Adrenal gland (tissue), 12 donors: ENCODE measurements around the gene ADIPOR2. TPM values are rescaled to one million over a fixed set of nuclear protein-coding genes. Genes with fewer than 3 reads are reported as not detected.

Source experiments
- DNase-seq, 7 donors: peaks; one replicate each; pipeline ENCODE4 v3.0.0-alpha.2; 2019 to 2020
- H3K27ac ChIP-seq, 5 donors: fragments of 200-600 bp; sonication (generic) in 4 of 5; 1 replicate in 3 of 5; 2 replicates in 2 of 5; pipeline versions ENCODE4 v1.5.1 to v1.8.0; 2016 to 2020; ENCODE audit warnings: mild to moderate bottlenecking in 1 of 5
- H3K27me3 ChIP-seq: fragments of 200-600 bp; 2 replicates; pipeline ENCODE4 v1.8.0; 2021
- H3K36me3 ChIP-seq, 2 donors: fragments of 200-600 bp; replicated peaks in 1 of 2; 1 replicate in 1 of 2; 2 replicates in 1 of 2; pipeline versions ENCODE4 v1.5.1 to v1.8.0; 2018 to 2022
- H3K4me1 ChIP-seq, 2 donors: fragments of 200-600 bp; replicated peaks in 1 of 2; 1 replicate in 1 of 2; 2 replicates in 1 of 2; pipeline versions ENCODE4 v1.5.1 to v1.8.0; 2018 to 2021
- H3K4me3 ChIP-seq, 4 donors: fragments of 200-600 bp; sonication (generic) in 3 of 4; one replicate each; pipeline ENCODE4 v1.5.1; 2016 to 2018
- H3K9me3 ChIP-seq, 3 donors: fragments of 200-600 bp; sonication (generic) in 1 of 3; replicated peaks in 1 of 3; 1 replicate in 2 of 3; 2 replicates in 1 of 3; pipeline versions ENCODE4 v1.5.1 to v1.8.0; 2016 to 2021
- POLR2A ChIP-seq, 2 donors: fragments of 450-650 bp; IDR thresholded peaks; one replicate each; pipeline ENCODE4 v1.6.1; 2017; ENCODE audit warnings: antibody characterized with exemption in 2 of 2, mild to moderate bottlenecking in 2 of 2, moderate library complexity in 1 of 2
- WGBS, 4 donors: extraction: QIAGEN DNeasy Blood & Tissue Kit in 2 of 4; methylation state at CpG; one replicate each; pipeline versions ENCODE4 v1.1.5 to v1.1.7; 2013 to 2017; 5-methylcytosine and 5-hydroxymethylcytosine counted together
- intact Hi-C, 2 donors: fragments of 100-400 bp; cut with DNase I; formaldehyde crosslinking; loops; one replicate each; pipeline versions ENCODE4 v1.14.1 to v1.15.0; 2022 to 2023
- polyA plus RNA-seq, 3 donors: library from polyadenylated mRNA; stranded (reverse); fragments of 200-250 nt in 2 of 3; fragments of 350-450 nt in 1 of 3; fragmentation: Illumina TruSeq in 1 of 3; extraction: RNeasy Lipid Tissue Mini Kit (QIAGEN cat#74804) in 1 of 3; gene quantifications; one replicate each; pipeline ENCODE4 v1.2.3, GENCODE V29; 2013 to 2014
- total RNA-seq, 9 donors: library from RNA; depleted of rRNA in 4 of 9; stranded (reverse); fragments of >200 nt in 4 of 9; fragments of 120-200 nt in 1 of 9; fragmentation: NEBNext Ultra II Directional in 1 of 9; extraction: Animal tissue kit (Norgen Biotek cat#: 25700) in 1 of 9; gene quantifications; one replicate each; pipeline versions ENCODE4 v1.1.0 to v1.2.4, GENCODE V29; 2013 to 2023
- TF ChIP-seq, protein P1 (sequence below), 6 experiments: fragments of 450-650 bp in 4 of 6; fragments of 200-600 bp in 2 of 6; sonication (generic) in 1 of 6; IDR thresholded peaks; 1 replicate in 5 of 6; 2 replicates in 1 of 6; pipeline versions ENCODE4 v1.5.1 to v1.8.0; 2016 to 2021; ENCODE audit warnings: antibody characterized with exemption in 6 of 6, mild to moderate bottlenecking in 2 of 6, moderate library complexity in 1 of 6
- donor health status: healthy with polysubstance abuse.
- donor health status: Bipolar disorder and iron deficiency.
- donor health status: DM: yes; HTN: yes; CAD: no.
- donor health status: DM: no; HTN: no; CAD: no.
- donor health status: DM: no; HTN: no; CAD: no.
- donor health status: DM: yes; HTN: yes; CAD: no.

The ADIPOR2 gene
- total and polyA plus RNA-seq, 12 donors = 46.2 to 214 (median 98.6) TPM

DNA sequence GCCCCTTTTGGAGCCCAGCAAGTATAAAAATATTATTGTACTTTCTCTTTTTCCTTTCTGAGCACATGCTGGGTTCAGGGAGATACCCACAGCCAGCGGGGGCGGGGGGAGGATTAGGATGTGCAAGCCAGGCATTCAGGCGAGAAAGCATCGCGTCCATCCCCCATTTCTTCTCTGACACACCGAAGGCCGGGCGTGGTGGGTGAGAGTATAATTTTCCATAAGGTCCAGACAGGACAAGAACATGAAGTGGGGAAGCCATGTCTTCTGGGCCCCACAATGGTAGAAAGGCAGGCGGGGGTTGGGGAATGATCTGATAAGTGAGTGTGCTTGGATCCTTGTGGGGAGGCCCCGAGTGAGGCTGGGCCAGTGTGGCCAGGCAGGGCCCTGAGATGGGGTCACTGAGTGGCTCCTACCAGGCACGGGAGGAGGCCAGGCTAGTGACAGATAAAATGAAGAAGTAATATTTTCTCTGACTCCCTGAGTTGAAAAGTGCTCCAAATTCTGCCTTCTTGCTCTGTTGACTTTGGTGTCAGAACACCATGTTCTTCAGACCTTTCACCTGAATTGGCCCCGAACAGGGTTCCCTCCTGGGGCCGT, 118.8 kb downstream of the ADIPOR2 start:
- Histone ChIP-seq H3K4me3 (no peak overlapping the region), H3K9me3 (no peaks in the 10 kb centered on the region), H3K27me3 (no peaks in the 10 kb centered on the region), H3K4me1 (peaks cover 0 to under 1% of the 10 kb centered on the region in 2 donors), H3K27ac (peak overlapping the region in 1 of 5 donors; percentile 46), H3K36me3 (no peaks in the 10 kb centered on the region)
- intact Hi-C loops = loop anchor here in 1 of 2 donors (5.0 kb wide), 1 partner anchor 123 kb away; no protein-coding TSS in a partner anchor
- TF ChIP-seq, protein P1, sequence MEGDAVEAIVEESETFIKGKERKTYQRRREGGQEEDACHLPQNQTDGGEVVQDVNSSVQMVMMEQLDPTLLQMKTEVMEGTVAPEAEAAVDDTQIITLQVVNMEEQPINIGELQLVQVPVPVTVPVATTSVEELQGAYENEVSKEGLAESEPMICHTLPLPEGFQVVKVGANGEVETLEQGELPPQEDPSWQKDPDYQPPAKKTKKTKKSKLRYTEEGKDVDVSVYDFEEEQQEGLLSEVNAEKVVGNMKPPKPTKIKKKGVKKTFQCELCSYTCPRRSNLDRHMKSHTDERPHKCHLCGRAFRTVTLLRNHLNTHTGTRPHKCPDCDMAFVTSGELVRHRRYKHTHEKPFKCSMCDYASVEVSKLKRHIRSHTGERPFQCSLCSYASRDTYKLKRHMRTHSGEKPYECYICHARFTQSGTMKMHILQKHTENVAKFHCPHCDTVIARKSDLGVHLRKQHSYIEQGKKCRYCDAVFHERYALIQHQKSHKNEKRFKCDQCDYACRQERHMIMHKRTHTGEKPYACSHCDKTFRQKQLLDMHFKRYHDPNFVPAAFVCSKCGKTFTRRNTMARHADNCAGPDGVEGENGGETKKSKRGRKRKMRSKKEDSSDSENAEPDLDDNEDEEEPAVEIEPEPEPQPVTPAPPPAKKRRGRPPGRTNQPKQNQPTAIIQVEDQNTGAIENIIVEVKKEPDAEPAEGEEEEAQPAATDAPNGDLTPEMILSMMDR (IDR thresholded peaks at IDR 0.05) = no peak
- no peak for TF ChIP-seq POLR2A (IDR thresholded peaks at IDR 0.05)
- no peak for DNase-seq
- 83 to 90% (median 88%) methylated on average over 13 of the region's 13 CpGs for WGBS, 4 donors

DNA sequence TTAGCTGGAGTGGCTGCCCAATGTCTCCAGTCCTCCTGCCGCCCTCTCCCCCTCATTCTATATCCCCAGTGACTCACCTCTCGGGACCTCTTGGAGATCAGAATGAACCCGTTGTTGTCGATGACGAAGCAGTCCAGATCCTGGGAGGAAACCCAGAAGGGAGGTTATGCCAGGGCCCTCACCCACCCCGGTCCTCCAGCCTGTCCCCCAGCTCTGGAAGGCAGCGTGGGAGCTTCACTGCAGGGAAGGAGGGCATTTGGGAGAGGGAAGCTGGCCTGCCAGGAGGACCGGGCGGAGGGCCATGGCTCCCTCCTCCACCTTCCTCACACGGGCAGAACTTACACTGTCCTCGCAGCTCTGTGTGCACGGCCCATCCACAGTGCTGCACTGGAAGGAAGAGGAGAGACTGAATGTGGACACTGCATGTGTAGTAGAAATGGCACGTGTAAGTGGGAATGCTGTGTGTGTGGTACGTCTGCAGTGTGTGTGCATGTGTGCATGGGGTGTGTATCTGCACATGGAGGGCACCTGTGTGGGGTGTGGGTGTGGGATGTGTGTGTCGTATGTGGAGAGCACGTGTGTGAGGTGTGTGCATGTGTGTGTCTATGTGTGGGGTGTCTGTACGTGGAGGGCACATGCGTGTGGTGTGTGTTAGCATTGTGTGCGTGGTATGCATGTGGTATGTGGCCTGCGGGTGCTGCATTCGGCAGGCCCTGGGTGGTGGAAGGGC, 119.5 kb downstream of the ADIPOR2 start:
- DNase-seq = no peak
- Histone ChIP-seq H3K36me3 (no peaks in the 10 kb centered on the region), H3K4me3 (no peak overlapping the region), H3K27me3 (no peaks in the 10 kb centered on the region), H3K4me1 (no peaks in the 10 kb centered on the region), H3K27ac (peak overlapping the region in 1 of 5 donors; percentile 46), H3K9me3 (no peaks in the 10 kb centered on the region)
- intact Hi-C loops = no loop called here
- WGBS, 4 donors = 86 to 88% (median 87%) methylated on average over 17 to 21 of the region's 21 CpGs
- TF ChIP-seq, protein P1 (IDR thresholded peaks at IDR 0.05) = no peak
- TF ChIP-seq POLR2A (IDR thresholded peaks at IDR 0.05) = no peak

DNA sequence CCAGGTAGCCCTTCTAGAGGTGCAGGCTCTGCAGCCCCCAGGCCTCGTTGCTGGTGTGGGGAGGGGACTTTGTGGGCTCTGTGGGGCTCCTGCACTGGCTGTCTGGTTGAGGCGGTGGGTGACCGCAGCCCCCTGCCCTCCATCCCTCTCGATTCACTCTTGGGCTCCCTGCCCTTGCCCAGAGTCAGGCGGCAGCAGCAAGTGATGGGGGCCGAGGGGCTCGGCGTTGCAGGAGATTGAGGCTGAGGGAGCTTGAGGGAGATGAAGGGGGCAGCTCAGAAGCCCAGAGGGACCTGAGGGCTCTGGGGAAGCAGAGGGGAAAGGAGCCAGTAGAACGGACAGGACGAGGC, 120.0 kb downstream of the ADIPOR2 start:
- WGBS, 4 donors = 86 to 90% (median 89%) methylated on average over 10 of the region's 10 CpGs
- Histone ChIP-seq H3K4me3 (no peak overlapping the region), H3K36me3 (no peaks in the 10 kb centered on the region), H3K27ac (peak overlapping the region in 1 of 5 donors; percentile 88), H3K9me3 (no peaks in the 10 kb centered on the region), H3K4me1 (no peaks in the 10 kb centered on the region), H3K27me3 (no peaks in the 10 kb centered on the region)
- no peak for DNase-seq
- intact Hi-C loops = no loop called here
- TF ChIP-seq, protein P1 (IDR thresholded peaks at IDR 0.05) = no peak
- TF ChIP-seq POLR2A (IDR thresholded peaks at IDR 0.05) = no peak

DNA sequence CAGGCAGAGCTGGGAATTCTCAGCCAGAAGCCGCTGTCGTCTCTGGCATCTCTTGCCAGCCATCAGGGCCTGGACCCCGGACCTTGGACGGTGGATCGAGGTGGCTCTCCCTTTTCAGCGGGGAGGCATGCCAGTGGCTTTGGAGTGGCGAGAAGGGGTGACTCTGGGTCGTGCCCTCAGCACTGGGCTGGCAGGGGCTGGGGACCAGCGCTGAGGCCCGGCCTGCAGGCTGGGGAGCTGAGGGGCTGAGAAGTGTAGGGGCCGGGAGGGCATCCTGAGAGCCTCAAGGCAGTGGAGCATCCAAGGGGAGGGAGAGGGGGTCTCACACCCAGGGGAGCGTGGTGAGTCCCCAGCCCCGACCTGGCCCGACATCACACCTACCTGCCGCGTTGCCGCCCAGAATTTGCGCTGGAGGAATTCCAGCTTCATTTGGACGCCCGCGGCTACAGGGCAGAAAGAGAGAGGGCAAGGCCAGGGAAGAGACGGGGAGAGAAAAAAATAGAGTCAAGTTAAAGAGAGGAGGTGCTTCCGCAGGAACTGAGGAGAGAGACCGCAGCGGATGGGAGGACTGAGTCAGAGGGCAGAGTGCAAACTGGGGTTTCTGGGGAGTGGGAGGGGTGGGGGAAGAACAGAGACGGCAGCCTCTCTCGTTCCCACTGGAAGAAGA, 120.5 kb downstream of the ADIPOR2 start:
- H3K36me3 ChIP-seq = no peaks in the 10 kb centered on the region
- no peaks in the 10 kb centered on the region for H3K27me3 ChIP-seq
- no peak overlapping the region for H3K4me3 ChIP-seq
- DNase-seq = no peak
- H3K27ac ChIP-seq = peak overlapping the region in 3 of 5 donors; percentile 51 to 88 (median 76)
- H3K4me1 ChIP-seq = no peaks in the 10 kb centered on the region
- no peaks in the 10 kb centered on the region for H3K9me3 ChIP-seq
- intact Hi-C loops = no loop called here
- 69 to 78% (median 71%) methylated on average over 22 to 27 of the region's 27 CpGs for WGBS, 4 donors
- TF ChIP-seq, protein P1 (IDR thresholded peaks at IDR 0.05) = no peak
